Stomach (tissue), 9 donors: ENCODE measurements around the gene WRAP53. TPM values are rescaled to one million over a fixed set of nuclear protein-coding genes. Genes with fewer than 3 reads are reported as not detected.

Experiments
- DNase-seq, 2 donors: peaks; one replicate each; pipeline versions ENCODE4 v3.0.0 to v3.0.0-alpha.2; 2013 to 2019
- H3K27ac ChIP-seq, 5 donors: fragments of 200-600 bp in 4 of 5; sonication (generic) in 4 of 5; one replicate each; pipeline ENCODE4 v1.5.1; 2013 to 2019; ENCODE audit warnings: mild to moderate bottlenecking in 1 of 5, moderate library complexity in 1 of 5
- H3K27me3 ChIP-seq, 3 donors: fragments of 200-600 bp; sonication (generic); one replicate each; pipeline ENCODE4 v1.5.1; 2017 to 2019; ENCODE audit warnings: mixed run types in 1 of 3
- H3K36me3 ChIP-seq, 4 donors: fragments of 200-600 bp; sonication (generic); 1 replicate in 3 of 4; 2 replicates in 1 of 4; pipeline ENCODE4 v1.5.1; 2016 to 2019
- H3K4me1 ChIP-seq, 4 donors: fragments of 200-600 bp; sonication (generic); one replicate each; pipeline ENCODE4 v1.5.1; 2016 to 2019
- H3K4me3 ChIP-seq, 4 donors: fragments of 200-600 bp; sonication (generic) in 3 of 4; one replicate each; pipeline ENCODE4 v1.5.1; 2016 to 2019; ENCODE audit warnings: mild to moderate bottlenecking in 1 of 4
- H3K9me3 ChIP-seq, 4 donors: fragments of 200-600 bp; sonication (generic); one replicate each; pipeline ENCODE4 v1.5.1; 2016 to 2019
- CTCF ChIP-seq, 7 experiments: fragments of 450-650 bp in 4 of 7; fragments of 200-600 bp in 3 of 7; sonication (generic) in 3 of 7; IDR thresholded peaks; one replicate each; pipeline ENCODE4 v1.5.1; 2016 to 2019; ENCODE audit warnings: antibody characterized with exemption in 7 of 7, control low read depth in 2 of 7, mild to moderate bottlenecking in 1 of 7
- EP300 ChIP-seq: sonication (generic); formaldehyde crosslinking; IDR thresholded peaks from one replicate; pipeline ENCODE4 v1.6.1; 2017; ENCODE audit warnings: antibody characterized with exemption
- POLR2A ChIP-seq, 4 donors: fragments of 450-650 bp; IDR thresholded peaks; one replicate each; pipeline ENCODE4 v1.6.1; 2016; ENCODE audit warnings: antibody characterized with exemption in 4 of 4, control low read depth in 2 of 4, mild to moderate bottlenecking in 1 of 4, moderate library complexity in 1 of 4
- POLR2AphosphoS5 ChIP-seq, 3 donors: sonication (generic); formaldehyde crosslinking; IDR thresholded peaks; one replicate each; pipeline ENCODE4 v1.6.1; 2016; ENCODE audit warnings: antibody characterized with exemption in 3 of 3
- WGBS, 5 donors: extraction: QIAGEN DNeasy Blood & Tissue Kit in 3 of 5; methylation state at CpG; one replicate each; pipeline versions ENCODE4 v1.1.5 to v1.1.7; 2013 to 2018; 5-methylcytosine and 5-hydroxymethylcytosine counted together
- intact Hi-C: fragments of 100-400 bp; cut with DNase I; formaldehyde crosslinking; loops from one replicate; pipeline ENCODE4 v1.15.1; 2023; ENCODE audit warnings: low total_unique reads
- polyA plus RNA-seq, 3 donors: library from polyadenylated mRNA; stranded (reverse); fragments of 200-250 nt; gene quantifications; one replicate each; pipeline ENCODE4 v1.2.3, GENCODE V29; 2013
- total RNA-seq, 5 donors: library from RNA; depleted of rRNA; stranded (reverse); fragments of >200 nt; gene quantifications; one replicate each; pipeline versions ENCODE4 v1.1.0 to v1.2.3, GENCODE V29; 2014 to 2016
- donor health status: healthy with polysubstance abuse.
- donor health status: Bipolar disorder and iron deficiency.
- donor health status: healthy.

The WRAP53 gene
- total and polyA plus RNA-seq, 8 donors, result 1.8 to 12.6 (median 3.8) TPM

- DNase-seq, result no peak
- intact Hi-C loops, result loop anchor here (10.0 kb wide), 1 partner anchor 54 kb away; the partner anchor contains the start of gene SHBG
- H3K27ac ChIP-seq, result peak overlapping the region; percentile 37 to 98 (median 95)
- no peaks in the 10 kb centered on the region for H3K27me3 ChIP-seq
- peak overlapping the region; percentile 80 to 95 (median 86) for H3K4me3 ChIP-seq
- 11 to 15% (median 13%) methylated on average over 13 of the region's 13 CpGs for WGBS, 5 donors
- H3K4me1 ChIP-seq, result peaks cover 22 to 42% (median 34%) of the 10 kb centered on the region in 4 donors
- peaks cover 0 to 29% (median 12%) of the 10 kb centered on the region in 4 donors for H3K36me3 ChIP-seq
- TF ChIP-seq POLR2AphosphoS5 (IDR thresholded peaks at IDR 0.05) (no peak), CTCF (IDR thresholded peaks at IDR 0.05) (no peak), POLR2A (IDR thresholded peaks at IDR 0.05) (no peak), EP300 (no peak)
- no peaks in the 10 kb centered on the region for H3K9me3 ChIP-seq
These were observed 585 bp downstream of the WRAP53 start for GRCh38 chr17:7688808-7689316.

- intact Hi-C loops, result no loop called here
- Histone ChIP-seq H3K9me3 (no peaks in the 10 kb centered on the region), H3K27me3 (peaks cover 0 to 1% (median 0%) of the 10 kb centered on the region in 3 donors), H3K4me1 (no peaks in the 10 kb centered on the region), H3K27ac (no peak overlapping the region), H3K36me3 (peaks cover 0 to 65% (median 40%) of the 10 kb centered on the region in 4 donors), H3K4me3 (no peak overlapping the region)
- no peak for TF ChIP-seq CTCF (IDR thresholded peaks at IDR 0.05)
- TF ChIP-seq EP300, result no peak
- no peak for TF ChIP-seq POLR2AphosphoS5 (IDR thresholded peaks at IDR 0.05)
- no peak for TF ChIP-seq POLR2A (IDR thresholded peaks at IDR 0.05)
- WGBS, 5 donors, result 94 to 97% (median 95%) methylated on average over 10 of the region's 10 CpGs
- DNase-seq, result no peak
These were observed 7.3 kb downstream of the WRAP53 start for GRCh38 chr17:7695586-7695985.

- intact Hi-C loops, result no loop called here
- 92 to 100% (median 95%) methylated on average over 4 of the region's 4 CpGs for WGBS, 5 donors
These were observed 9.7 kb downstream of the WRAP53 start for GRCh38 chr17:7697828-7698588.

GRCh38 chr17:7700510-7700909 is 12.2 kb downstream of the WRAP53 start:
- H3K4me3 ChIP-seq, result no peak overlapping the region
- no peak overlapping the region for H3K27ac ChIP-seq
- no peak for TF ChIP-seq POLR2A (IDR thresholded peaks at IDR 0.05)
- TF ChIP-seq EP300, result no peak
- TF ChIP-seq POLR2AphosphoS5 (IDR thresholded peaks at IDR 0.05), result no peak
- TF ChIP-seq CTCF (IDR thresholded peaks at IDR 0.05), result no peak
- intact Hi-C loops, result no loop called here
- DNase-seq, result no peak
- no peaks in the 10 kb centered on the region for H3K9me3 ChIP-seq
- H3K36me3 ChIP-seq, result peaks cover 9 to 49% (median 42%) of the 10 kb centered on the region in 4 donors
- H3K4me1 ChIP-seq, result peaks cover 12 to 21% (median 16%) of the 10 kb centered on the region in 4 donors
- 93 to 99% (median 97%) methylated on average over 7 of the region's 7 CpGs for WGBS, 5 donors
- peaks cover 12 to 48% (median 21%) of the 10 kb centered on the region in 3 donors for H3K27me3 ChIP-seq

More at GRCh38 chr17:7697828-7698588, 9.7 kb downstream of the WRAP53 start:
- Histone ChIP-seq H3K36me3 (peaks cover 9 to 68% (median 57%) of the 10 kb centered on the region in 4 donors), H3K9me3 (no peaks in the 10 kb centered on the region), H3K4me1 (no peaks in the 10 kb centered on the region), H3K27me3 (peaks cover 0 to 23% (median 0%) of the 10 kb centered on the region in 3 donors), H3K27ac (no peak overlapping the region), H3K4me3 (no peak overlapping the region)
- TF ChIP-seq POLR2A (IDR thresholded peaks at IDR 0.05) (no peak), CTCF (IDR thresholded peaks at IDR 0.05) (no peak)
- no peak for DNase-seq
